ENCODE results near the gene POGZ.

DNA sequence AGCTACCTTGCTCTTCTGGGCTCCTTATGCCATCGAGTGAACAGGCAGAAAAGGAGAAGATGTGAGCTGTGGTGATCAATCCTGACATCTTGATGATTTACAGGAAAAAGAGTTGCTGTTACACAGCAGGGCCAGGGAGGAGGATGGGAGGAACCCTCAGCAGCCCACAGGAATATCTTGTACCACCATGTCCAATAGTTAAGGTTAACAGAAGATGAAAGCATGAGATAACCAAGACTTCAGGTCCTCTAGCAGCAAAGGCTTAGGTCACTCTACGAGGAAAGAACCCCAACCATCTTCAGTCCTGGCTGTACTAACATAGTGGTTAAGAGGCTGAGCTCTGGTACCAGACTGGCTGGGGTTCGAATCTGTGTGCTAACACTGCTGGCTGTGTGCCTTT, 74.7 kb downstream of the POGZ start:
- TF ChIP-seq, protein P1, sequence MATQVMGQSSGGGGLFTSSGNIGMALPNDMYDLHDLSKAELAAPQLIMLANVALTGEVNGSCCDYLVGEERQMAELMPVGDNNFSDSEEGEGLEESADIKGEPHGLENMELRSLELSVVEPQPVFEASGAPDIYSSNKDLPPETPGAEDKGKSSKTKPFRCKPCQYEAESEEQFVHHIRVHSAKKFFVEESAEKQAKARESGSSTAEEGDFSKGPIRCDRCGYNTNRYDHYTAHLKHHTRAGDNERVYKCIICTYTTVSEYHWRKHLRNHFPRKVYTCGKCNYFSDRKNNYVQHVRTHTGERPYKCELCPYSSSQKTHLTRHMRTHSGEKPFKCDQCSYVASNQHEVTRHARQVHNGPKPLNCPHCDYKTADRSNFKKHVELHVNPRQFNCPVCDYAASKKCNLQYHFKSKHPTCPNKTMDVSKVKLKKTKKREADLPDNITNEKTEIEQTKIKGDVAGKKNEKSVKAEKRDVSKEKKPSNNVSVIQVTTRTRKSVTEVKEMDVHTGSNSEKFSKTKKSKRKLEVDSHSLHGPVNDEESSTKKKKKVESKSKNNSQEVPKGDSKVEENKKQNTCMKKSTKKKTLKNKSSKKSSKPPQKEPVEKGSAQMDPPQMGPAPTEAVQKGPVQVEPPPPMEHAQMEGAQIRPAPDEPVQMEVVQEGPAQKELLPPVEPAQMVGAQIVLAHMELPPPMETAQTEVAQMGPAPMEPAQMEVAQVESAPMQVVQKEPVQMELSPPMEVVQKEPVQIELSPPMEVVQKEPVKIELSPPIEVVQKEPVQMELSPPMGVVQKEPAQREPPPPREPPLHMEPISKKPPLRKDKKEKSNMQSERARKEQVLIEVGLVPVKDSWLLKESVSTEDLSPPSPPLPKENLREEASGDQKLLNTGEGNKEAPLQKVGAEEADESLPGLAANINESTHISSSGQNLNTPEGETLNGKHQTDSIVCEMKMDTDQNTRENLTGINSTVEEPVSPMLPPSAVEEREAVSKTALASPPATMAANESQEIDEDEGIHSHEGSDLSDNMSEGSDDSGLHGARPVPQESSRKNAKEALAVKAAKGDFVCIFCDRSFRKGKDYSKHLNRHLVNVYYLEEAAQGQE (IDR thresholded peaks at IDR 0.05; ENCODE audit: insufficient read depth in 1 of 2, low read depth in 2 of 2, low read length in 1 of 2) = no peak
- TF ChIP-seq, protein P2, sequence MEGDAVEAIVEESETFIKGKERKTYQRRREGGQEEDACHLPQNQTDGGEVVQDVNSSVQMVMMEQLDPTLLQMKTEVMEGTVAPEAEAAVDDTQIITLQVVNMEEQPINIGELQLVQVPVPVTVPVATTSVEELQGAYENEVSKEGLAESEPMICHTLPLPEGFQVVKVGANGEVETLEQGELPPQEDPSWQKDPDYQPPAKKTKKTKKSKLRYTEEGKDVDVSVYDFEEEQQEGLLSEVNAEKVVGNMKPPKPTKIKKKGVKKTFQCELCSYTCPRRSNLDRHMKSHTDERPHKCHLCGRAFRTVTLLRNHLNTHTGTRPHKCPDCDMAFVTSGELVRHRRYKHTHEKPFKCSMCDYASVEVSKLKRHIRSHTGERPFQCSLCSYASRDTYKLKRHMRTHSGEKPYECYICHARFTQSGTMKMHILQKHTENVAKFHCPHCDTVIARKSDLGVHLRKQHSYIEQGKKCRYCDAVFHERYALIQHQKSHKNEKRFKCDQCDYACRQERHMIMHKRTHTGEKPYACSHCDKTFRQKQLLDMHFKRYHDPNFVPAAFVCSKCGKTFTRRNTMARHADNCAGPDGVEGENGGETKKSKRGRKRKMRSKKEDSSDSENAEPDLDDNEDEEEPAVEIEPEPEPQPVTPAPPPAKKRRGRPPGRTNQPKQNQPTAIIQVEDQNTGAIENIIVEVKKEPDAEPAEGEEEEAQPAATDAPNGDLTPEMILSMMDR (IDR thresholded peaks at IDR 0.05) = no peak
- TF ChIP-seq SIN3A (IDR thresholded peaks at IDR 0.05; ENCODE audit: borderline replicate concordance, insufficient read depth, low read depth, low read length) (no peak), POLR2AphosphoS5 (IDR thresholded peaks at IDR 0.05; ENCODE audit: low read depth, low read length) (no peak), TCF7L2 (IDR thresholded peaks at IDR 0.05; ENCODE audit: low read depth, low read length) (no peak)
